PC-9 (cell line): ENCODE results near the gene PRCD. TPM values are rescaled to one million over a fixed set of nuclear protein-coding genes. Genes with fewer than 3 reads are reported as not detected.
A peak's percentile ranks its signal among the peaks of the same experiment; 100 is the strongest.

Experiments
- BruUV-seq: library from RNA; stranded (reverse); fragments of 400-500 nt; replicated peaks from 2 replicates; lab custom pipeline; 2021; lab: Mats Ljungman, UMichigan
- CTCF ChIA-PET: fragments of 300-600 bp; sonication (Branson Sonifier 250); formaldehyde crosslinking; loops from one replicate; lab custom pipeline; 2022; ENCODE audit warnings: antibody characterized with exemption; lab: Charles Lee
- POLR2A ChIA-PET: fragments of 300-600 bp; sonication (Branson Sonifier 250); formaldehyde crosslinking; loops from one replicate; lab custom pipeline; 2022; ENCODE audit warnings: antibody characterized with exemption; ENCODE audit not compliant: unreplicated experiment; lab: Charles Lee
- DNase-seq, 2 experiments: peaks; one replicate each; pipeline versions ENCODE4 v3.0.0 to v3.0.0-alpha.2; 2015 to 2022; ENCODE audit warnings: mixed read lengths in 1 of 2
- H2AFZ ChIP-seq: fragments of 200-600 bp; sonication (generic); 2 replicates; pipeline ENCODE4 v1.8.1; 2017; ENCODE audit warnings: antibody characterized with exemption
- H3F3A ChIP-seq: fragments of 200-600 bp; sonication (generic); 2 replicates; pipeline ENCODE4 v1.8.1; 2017; ENCODE audit warnings: antibody characterized with exemption, mild to moderate bottlenecking, low read depth; ENCODE audit not compliant: insufficient read depth
- H3K27ac ChIP-seq: fragments of 200-600 bp; sonication (generic); 2 replicates; pipeline ENCODE4 v1.6.1; 2016; ENCODE audit warnings: mixed run types
- H3K27me3 ChIP-seq: fragments of 200-600 bp; sonication (generic); 2 replicates; pipeline ENCODE4 v1.6.1; 2016; ENCODE audit warnings: low read depth, mixed run types; ENCODE audit not compliant: insufficient read depth
- H3K36me3 ChIP-seq: fragments of 200-600 bp; sonication (generic); 2 replicates; pipeline ENCODE4 v1.6.1; 2016; ENCODE audit warnings: low read depth, mixed run types
- H3K4me1 ChIP-seq: fragments of 200-600 bp; sonication (generic); replicated peaks from 2 replicates; pipeline ENCODE4 v1.6.1; 2016; ENCODE audit warnings: mixed run types; ENCODE audit not compliant: insufficient read depth
- H3K4me2 ChIP-seq: fragments of 200-600 bp; sonication (generic); 2 replicates; pipeline ENCODE4 v1.6.1; 2017; ENCODE audit warnings: mixed run types
- H3K4me3 ChIP-seq: fragments of 200-600 bp; sonication (generic); 2 replicates; pipeline ENCODE4 v1.6.1; 2016; ENCODE audit warnings: mixed run types
- H3K79me2 ChIP-seq: fragments of 200-600 bp; sonication (generic); 2 replicates; pipeline ENCODE4 v1.6.1; 2017; ENCODE audit warnings: low read depth, mixed run types
- H3K9me2 ChIP-seq: fragments of 200-600 bp; sonication (generic); 2 replicates; pipeline ENCODE4 v1.8.1; 2017; ENCODE audit warnings: mild to moderate bottlenecking; ENCODE audit not compliant: insufficient read depth
- H3K9me3 ChIP-seq: fragments of 200-600 bp; sonication (generic); 2 replicates; pipeline ENCODE4 v1.8.1; 2016; ENCODE audit warnings: low read depth; ENCODE audit not compliant: insufficient read depth
- H4K20me1 ChIP-seq: fragments of 200-600 bp; sonication (generic); 2 replicates; pipeline ENCODE4 v1.8.1; 2017; ENCODE audit not compliant: insufficient read depth
- CTCF ChIP-seq: fragments of 200-600 bp; sonication (generic); conservative IDR thresholded peaks from 2 replicates; pipeline ENCODE4 v1.6.1; 2017; ENCODE audit warnings: mixed run types, antibody characterized with exemption, mild to moderate bottlenecking, moderate library complexity
- EZH2 ChIP-seq: fragments of 200-600 bp; sonication (generic); IDR thresholded peaks from 2 replicates; pipeline ENCODE4 v1.8.0; 2017; ENCODE audit warnings: antibody characterized with exemption, low read depth
- intact Hi-C: fragments of 100-400 bp; cut with micrococcal nuclease; formaldehyde crosslinking; loops from one replicate; pipeline ENCODE4 v1.10.0; 2022; ENCODE audit not compliant: unreplicated experiment
- total RNA-seq: library from RNA; stranded (reverse); gene quantifications from 2 replicates; pipeline ENCODE4 v1.2.3, GENCODE V29; 2021

PRCD gene
- total RNA-seq, 1 experiment from 2014 or later = 2.7 TPM

- no peaks in the 10 kb centered on the region for H3K4me1 ChIP-seq
- no TSS peak for BruUV-seq
- no peak overlapping the region for H3K4me2 ChIP-seq
- H2AFZ ChIP-seq = no peak overlapping the region
- H3K27me3 ChIP-seq = no peaks in the 10 kb centered on the region
- DNase-seq = no peak
- no peaks in the 10 kb centered on the region for H3K9me2 ChIP-seq
- H3K4me3 ChIP-seq = no peak overlapping the region
- H4K20me1 ChIP-seq = peaks cover 16% of the 10 kb centered on the region
- CTCF ChIA-PET = interaction anchor here (0.7 kb wide), 1 partner anchor 57 kb away, joined by 4 read pairs; no protein-coding TSS in a partner anchor
- no peak for TF ChIP-seq EZH2
- TF ChIP-seq CTCF = no peak
- H3K27ac ChIP-seq = no peak overlapping the region
- peaks cover 2% of the 10 kb centered on the region for H3K79me2 ChIP-seq
- intact Hi-C loops = no loop called here
- H3F3A ChIP-seq = peaks cover 22% of the 10 kb centered on the region
- H3K9me3 ChIP-seq = no peaks in the 10 kb centered on the region
- H3K36me3 ChIP-seq = no peaks in the 10 kb centered on the region
- POLR2A ChIA-PET = interaction anchor here (0.5 to 0.6 kb wide), 3 partner anchors 11 to 122 kb away, joined by 4 to 9 read pairs (median 7); no protein-coding TSS in a partner anchor
These were observed 28.0 kb downstream of the PRCD start for GRCh38 chr17:76567634-76568432.

- Histone ChIP-seq H3K4me3 (no peak overlapping the region), H3K9me3 (no peaks in the 10 kb centered on the region), H3K36me3 (no peaks in the 10 kb centered on the region), H3F3A (peaks cover 20% of the 10 kb centered on the region), H3K27ac (no peak overlapping the region), H3K4me1 (no peaks in the 10 kb centered on the region), H4K20me1 (peaks cover 13% of the 10 kb centered on the region), H3K4me2 (no peak overlapping the region), H3K79me2 (no peaks in the 10 kb centered on the region), H3K27me3 (no peaks in the 10 kb centered on the region), H2AFZ (no peak overlapping the region), H3K9me2 (no peaks in the 10 kb centered on the region)
- CTCF ChIA-PET = interaction anchor here (0.7 kb wide), 1 partner anchor 51 kb away, joined by 5 read pairs; no protein-coding TSS in a partner anchor
- intact Hi-C loops = no loop called here
- DNase-seq = no peak
- TF ChIP-seq EZH2 (no peak), CTCF (no peak)
- no TSS peak for BruUV-seq
- POLR2A ChIA-PET = no interaction called here
These were observed 29.0 kb downstream of the PRCD start for GRCh38 chr17:76568811-76569221.

- Histone ChIP-seq H3K27me3 (no peaks in the 10 kb centered on the region), H3K36me3 (no peaks in the 10 kb centered on the region), H3K9me3 (no peaks in the 10 kb centered on the region), H3K4me2 (no peak overlapping the region), H4K20me1 (peaks cover 13% of the 10 kb centered on the region), H3K4me3 (no peak overlapping the region), H3F3A (peaks cover 20% of the 10 kb centered on the region), H3K79me2 (no peaks in the 10 kb centered on the region), H2AFZ (no peak overlapping the region), H3K9me2 (no peaks in the 10 kb centered on the region), H3K4me1 (no peaks in the 10 kb centered on the region), H3K27ac (no peak overlapping the region)
- BruUV-seq = no TSS peak
- peak in 1 of 2 experiments; percentile 67 for DNase-seq
- ChIA-PET POLR2A (no interaction called here), CTCF (interaction anchor here (0.6 kb wide), 1 partner anchor 12 kb away, joined by 4 read pairs; no protein-coding TSS in a partner anchor)
- intact Hi-C loops = no loop called here
- no peak for TF ChIP-seq EZH2
- TF ChIP-seq CTCF = no peak
These were observed 29.9 kb downstream of the PRCD start for GRCh38 chr17:76569607-76570279.
